ENCODE measurements around the gene ZNF678. TPM values are rescaled to one million over a fixed set of nuclear protein-coding genes. Genes with fewer than 3 reads are reported as not detected.
"Not testable (repeated sequence)": the region's sequence is repeated elsewhere in the genome, so short reads cannot be mapped to it uniquely, and the experiment has no call there.

The ZNF678 gene
- polyA plus RNA-seq, 2 of the 4 experiments (the other 2 are of a cell fraction) = 3.5 to 6.9 TPM

DNA sequence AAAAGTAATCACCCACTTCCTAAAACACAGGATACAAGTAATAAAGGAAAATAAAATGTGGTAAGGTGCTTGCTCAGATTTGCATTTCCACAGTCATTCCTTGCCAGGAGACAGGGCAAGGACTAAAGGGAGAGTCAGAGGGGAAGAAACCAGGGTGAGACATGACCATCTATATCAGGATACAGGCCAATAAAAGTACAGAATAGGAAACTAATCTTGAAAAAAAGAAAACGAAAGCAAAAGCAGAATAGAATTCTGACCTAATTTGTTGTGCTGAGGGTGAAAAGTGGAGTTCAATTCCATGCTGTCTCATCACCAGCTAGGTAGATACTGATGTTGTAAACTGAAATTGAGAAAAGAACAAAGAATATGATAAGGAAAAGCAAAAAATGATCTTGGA is 144.5 kb downstream of the ZNF678 start (continued):
- TF ChIP-seq, protein P1, sequence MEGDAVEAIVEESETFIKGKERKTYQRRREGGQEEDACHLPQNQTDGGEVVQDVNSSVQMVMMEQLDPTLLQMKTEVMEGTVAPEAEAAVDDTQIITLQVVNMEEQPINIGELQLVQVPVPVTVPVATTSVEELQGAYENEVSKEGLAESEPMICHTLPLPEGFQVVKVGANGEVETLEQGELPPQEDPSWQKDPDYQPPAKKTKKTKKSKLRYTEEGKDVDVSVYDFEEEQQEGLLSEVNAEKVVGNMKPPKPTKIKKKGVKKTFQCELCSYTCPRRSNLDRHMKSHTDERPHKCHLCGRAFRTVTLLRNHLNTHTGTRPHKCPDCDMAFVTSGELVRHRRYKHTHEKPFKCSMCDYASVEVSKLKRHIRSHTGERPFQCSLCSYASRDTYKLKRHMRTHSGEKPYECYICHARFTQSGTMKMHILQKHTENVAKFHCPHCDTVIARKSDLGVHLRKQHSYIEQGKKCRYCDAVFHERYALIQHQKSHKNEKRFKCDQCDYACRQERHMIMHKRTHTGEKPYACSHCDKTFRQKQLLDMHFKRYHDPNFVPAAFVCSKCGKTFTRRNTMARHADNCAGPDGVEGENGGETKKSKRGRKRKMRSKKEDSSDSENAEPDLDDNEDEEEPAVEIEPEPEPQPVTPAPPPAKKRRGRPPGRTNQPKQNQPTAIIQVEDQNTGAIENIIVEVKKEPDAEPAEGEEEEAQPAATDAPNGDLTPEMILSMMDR (IDR thresholded peaks at IDR 0.05) = no peak
- no peak for TF ChIP-seq KDM5A (IDR thresholded peaks at IDR 0.05)
- no peak for TF ChIP-seq CHD2 (IDR thresholded peaks at IDR 0.05; ENCODE audit: low read length, partially characterized antibody)
- no peak for TF ChIP-seq RCOR1 (IDR thresholded peaks at IDR 0.05; ENCODE audit: low read depth, low read length)

DNA sequence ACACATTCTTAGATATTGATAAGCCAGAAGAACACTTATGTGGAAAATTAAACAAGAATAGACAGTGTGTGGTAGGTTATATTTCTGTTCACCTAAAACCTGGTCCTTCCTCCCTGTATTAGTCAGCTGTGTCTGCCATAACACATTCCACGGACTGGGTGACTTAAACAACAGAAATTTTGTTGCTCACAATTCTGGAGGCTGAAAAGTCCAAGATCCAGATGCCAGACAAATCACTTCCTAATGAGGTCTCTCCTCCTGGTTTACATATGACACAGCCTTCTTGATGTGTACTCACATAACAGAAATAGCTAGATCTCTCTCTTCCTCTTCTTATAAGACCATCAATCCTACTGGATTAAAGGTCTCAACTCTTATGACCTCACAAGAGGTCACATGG is 146.1 kb downstream of the ZNF678 start:
- ATAC-seq (no peak), FAIRE-seq (no peak), DNase-seq (ENCODE audit: low read depth in 1 of 2, low spot score in 1 of 2) (no peak)
- POLR2A ChIA-PET = no interaction called here
- Histone ChIP-seq H3K27ac (no peak overlapping the region), H3K4me2 (no peak overlapping the region), H3K4me3 (no peak overlapping the region), H3K9me3 (peaks cover 35% of the 10 kb centered on the region), H3K4me1 (no peaks in the 10 kb centered on the region)
- CTCF ChIA-PET = interaction anchor here (0.5 kb wide), 1 partner anchor 1481 kb away, joined by 3 read pairs; no protein-coding TSS in a partner anchor
- TF ChIP-seq POLR2A (IDR thresholded peaks at IDR 0.05; ENCODE audit: low read length) = no peak
- 4% methylated on average over 1 of the region's 1 CpG for WGBS (ENCODE audit: missing lambda C conversion rate)

DNA sequence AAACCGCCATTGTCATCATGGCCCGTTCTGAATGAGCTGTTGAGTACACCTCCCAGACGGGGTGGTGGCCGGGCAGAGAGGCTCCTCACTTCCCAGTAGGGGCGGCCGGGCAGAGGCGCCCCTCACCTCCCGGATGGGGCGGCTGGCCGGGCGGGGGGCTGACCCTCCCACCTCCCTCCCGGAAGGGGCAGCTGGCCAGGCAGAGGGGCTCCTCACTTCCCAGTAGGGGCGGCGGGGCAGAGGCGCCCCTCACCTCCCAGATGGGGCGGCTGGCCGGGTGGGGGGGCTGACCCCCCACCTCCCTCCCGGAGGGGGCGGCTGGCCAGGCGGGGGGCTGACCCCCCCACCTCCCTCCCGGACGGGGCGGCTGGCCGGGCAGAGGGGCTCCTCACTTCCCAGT is 147.1 kb downstream of the ZNF678 start:
- H3K4me1 ChIP-seq; H3K4me3 ChIP-seq; H3K4me2 ChIP-seq; ATAC-seq; H3K27ac ChIP-seq; FAIRE-seq; POLR2A ChIA-PET; DNase-seq (ENCODE audit: low read depth in 1 of 2, low spot score in 1 of 2); CTCF ChIA-PET: not testable (repeated sequence)
- H3K9me3 ChIP-seq = peaks cover 42% of the 10 kb centered on the region
- 52% methylated on average over 4 of the region's 24 CpGs for WGBS (ENCODE audit: missing lambda C conversion rate)

DNA sequence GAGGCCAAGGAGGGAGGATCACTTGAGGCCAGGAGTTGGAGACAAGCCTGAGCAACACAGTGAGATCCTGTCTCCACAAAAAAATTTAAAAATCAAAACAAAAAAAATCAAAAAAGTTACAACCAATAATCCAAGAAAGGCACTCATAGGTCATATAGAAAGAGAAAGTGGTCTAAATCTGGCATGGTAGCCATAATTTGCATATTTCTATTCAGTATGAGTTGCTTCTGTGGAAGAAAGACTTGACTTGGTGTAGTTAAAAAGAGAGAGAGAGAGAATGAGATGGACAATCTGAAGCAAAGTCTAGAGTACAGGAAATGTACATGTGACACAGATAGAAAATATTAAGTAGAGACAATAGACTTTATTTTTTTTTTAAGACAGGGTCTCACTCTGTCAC is 149.3 kb downstream of the ZNF678 start:
- TF ChIP-seq HOXB13 (CRISPR knock-in tag; IDR thresholded peaks at IDR 0.05; ENCODE audit: low read depth) (no peak), MYC (IDR thresholded peaks at IDR 0.05; ENCODE audit: borderline replicate concordance, low read length) (no peak), KDM1A (IDR thresholded peaks at IDR 0.05; ENCODE audit: low read depth) (no peak), KDM5A (IDR thresholded peaks at IDR 0.05) (no peak), NFE2L2 (conservative IDR thresholded peaks at IDR 0.05; ENCODE audit: low read length) (no peak), CHD2 (IDR thresholded peaks at IDR 0.05; ENCODE audit: low read length, partially characterized antibody) (no peak)
- H3K4me3 ChIP-seq = no peak overlapping the region
- FAIRE-seq (no peak), ATAC-seq (no peak), DNase-seq (ENCODE audit: low read depth in 1 of 2, low spot score in 1 of 2) (no peak)
- ChIA-PET POLR2A (no interaction called here), CTCF (no interaction called here)
- H3K4me1 ChIP-seq = no peaks in the 10 kb centered on the region
- no peak overlapping the region for H3K27ac ChIP-seq
- H3K9me3 ChIP-seq = peaks cover 44% of the 10 kb centered on the region
- no peak overlapping the region for H3K4me2 ChIP-seq

DNA sequence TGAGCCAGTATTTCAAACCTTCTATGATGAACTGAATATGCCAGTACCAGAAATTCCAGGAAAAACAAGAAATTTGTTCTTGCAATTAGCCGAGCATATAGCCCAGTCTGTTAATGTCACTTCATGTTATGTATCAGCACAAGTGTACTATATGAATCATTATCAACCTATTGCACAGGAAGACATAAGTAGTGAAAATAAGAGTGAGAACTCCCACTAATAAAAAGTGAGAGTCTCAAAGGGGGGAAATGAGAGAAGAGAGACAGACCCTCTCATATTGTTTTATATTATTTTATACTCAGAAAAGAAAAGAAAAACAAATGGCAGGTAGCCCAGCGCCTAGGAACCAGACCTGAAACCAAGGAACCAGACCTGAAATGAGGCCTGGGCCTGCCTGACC is 155.6 kb downstream of the ZNF678 start:
- no peak for DNase-seq (ENCODE audit: low read depth in 1 of 2, low spot score in 1 of 2)
- H3K9me3 ChIP-seq = peaks cover 61% of the 10 kb centered on the region
- H3K4me1 ChIP-seq = no peaks in the 10 kb centered on the region
- ChIA-PET CTCF (no interaction called here), POLR2A (no interaction called here)
- no peak for FAIRE-seq
- H3K4me3 ChIP-seq = no peak overlapping the region
- TF ChIP-seq TFCP2L1 (CRISPR knock-in tag; IDR thresholded peaks at IDR 0.05) = no peak
- TF ChIP-seq BHLHE40 (IDR thresholded peaks at IDR 0.05; ENCODE audit: low read depth, low read length) = no peak
- TF ChIP-seq FOXS1 (CRISPR knock-in tag; IDR thresholded peaks at IDR 0.05) = no peak
- TF ChIP-seq FOSB (CRISPR knock-in tag; IDR thresholded peaks at IDR 0.05) = no peak
- no peak for TF ChIP-seq GATA3 (IDR thresholded peaks at IDR 0.05; ENCODE audit: borderline replicate concordance)
- TF ChIP-seq, protein P2, sequence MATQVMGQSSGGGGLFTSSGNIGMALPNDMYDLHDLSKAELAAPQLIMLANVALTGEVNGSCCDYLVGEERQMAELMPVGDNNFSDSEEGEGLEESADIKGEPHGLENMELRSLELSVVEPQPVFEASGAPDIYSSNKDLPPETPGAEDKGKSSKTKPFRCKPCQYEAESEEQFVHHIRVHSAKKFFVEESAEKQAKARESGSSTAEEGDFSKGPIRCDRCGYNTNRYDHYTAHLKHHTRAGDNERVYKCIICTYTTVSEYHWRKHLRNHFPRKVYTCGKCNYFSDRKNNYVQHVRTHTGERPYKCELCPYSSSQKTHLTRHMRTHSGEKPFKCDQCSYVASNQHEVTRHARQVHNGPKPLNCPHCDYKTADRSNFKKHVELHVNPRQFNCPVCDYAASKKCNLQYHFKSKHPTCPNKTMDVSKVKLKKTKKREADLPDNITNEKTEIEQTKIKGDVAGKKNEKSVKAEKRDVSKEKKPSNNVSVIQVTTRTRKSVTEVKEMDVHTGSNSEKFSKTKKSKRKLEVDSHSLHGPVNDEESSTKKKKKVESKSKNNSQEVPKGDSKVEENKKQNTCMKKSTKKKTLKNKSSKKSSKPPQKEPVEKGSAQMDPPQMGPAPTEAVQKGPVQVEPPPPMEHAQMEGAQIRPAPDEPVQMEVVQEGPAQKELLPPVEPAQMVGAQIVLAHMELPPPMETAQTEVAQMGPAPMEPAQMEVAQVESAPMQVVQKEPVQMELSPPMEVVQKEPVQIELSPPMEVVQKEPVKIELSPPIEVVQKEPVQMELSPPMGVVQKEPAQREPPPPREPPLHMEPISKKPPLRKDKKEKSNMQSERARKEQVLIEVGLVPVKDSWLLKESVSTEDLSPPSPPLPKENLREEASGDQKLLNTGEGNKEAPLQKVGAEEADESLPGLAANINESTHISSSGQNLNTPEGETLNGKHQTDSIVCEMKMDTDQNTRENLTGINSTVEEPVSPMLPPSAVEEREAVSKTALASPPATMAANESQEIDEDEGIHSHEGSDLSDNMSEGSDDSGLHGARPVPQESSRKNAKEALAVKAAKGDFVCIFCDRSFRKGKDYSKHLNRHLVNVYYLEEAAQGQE (IDR thresholded peaks at IDR 0.05) = no peak
- TF ChIP-seq, protein P3, sequence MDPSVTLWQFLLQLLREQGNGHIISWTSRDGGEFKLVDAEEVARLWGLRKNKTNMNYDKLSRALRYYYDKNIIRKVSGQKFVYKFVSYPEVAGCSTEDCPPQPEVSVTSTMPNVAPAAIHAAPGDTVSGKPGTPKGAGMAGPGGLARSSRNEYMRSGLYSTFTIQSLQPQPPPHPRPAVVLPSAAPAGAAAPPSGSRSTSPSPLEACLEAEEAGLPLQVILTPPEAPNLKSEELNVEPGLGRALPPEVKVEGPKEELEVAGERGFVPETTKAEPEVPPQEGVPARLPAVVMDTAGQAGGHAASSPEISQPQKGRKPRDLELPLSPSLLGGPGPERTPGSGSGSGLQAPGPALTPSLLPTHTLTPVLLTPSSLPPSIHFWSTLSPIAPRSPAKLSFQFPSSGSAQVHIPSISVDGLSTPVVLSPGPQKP (IDR thresholded peaks at IDR 0.05; ENCODE audit: low read depth, low read length) = no peak
- TF ChIP-seq RARB (CRISPR knock-in tag; IDR thresholded peaks at IDR 0.05) = no peak
- TF ChIP-seq NPAS2 (CRISPR knock-in tag; IDR thresholded peaks at IDR 0.05; ENCODE audit: borderline replicate concordance) = no peak
- TF ChIP-seq HDAC2 (IDR thresholded peaks at IDR 0.05) = no peak
- TF ChIP-seq SREBF2 (IDR thresholded peaks at IDR 0.05) = no peak
- TF ChIP-seq KDM5A (IDR thresholded peaks at IDR 0.05) = no peak
- no peak for TF ChIP-seq CBX8 (IDR thresholded peaks at IDR 0.05)
- TF ChIP-seq PHF8 (IDR thresholded peaks at IDR 0.05; ENCODE audit: borderline replicate concordance, low read depth) = no peak
- TF ChIP-seq EP300 (IDR thresholded peaks at IDR 0.05) = no peak
- TF ChIP-seq KDM1A (IDR thresholded peaks at IDR 0.05; ENCODE audit: low read depth) = no peak
- TF ChIP-seq MAFK (IDR thresholded peaks at IDR 0.05; ENCODE audit: partially characterized antibody) = no peak
- no peak overlapping the region for H3K27ac ChIP-seq
- ATAC-seq = no peak
- no peak overlapping the region for H3K4me2 ChIP-seq
- WGBS (ENCODE audit: missing lambda C conversion rate) = 1% methylated on average over 2 of the region's 2 CpGs
